Astrocyte (in vitro differentiated cells and primary cell): ENCODE measurements around the gene SPAG6. TPM values are rescaled to one million over a fixed set of nuclear protein-coding genes. Genes with fewer than 3 reads are reported as not detected.
A peak's percentile ranks its signal among the peaks of the same experiment; 100 is the strongest.

Source experiments
- DNase-seq: peaks from one replicate; pipeline ENCODE4 v3.0.0-alpha.2; 2010; ENCODE audit warnings: low read depth
- FAIRE-seq: peaks from 2 replicates; lab custom pipeline; 2011; peaks lifted over from hg19 to GRCh38; lab: Jason Lieb, UNC
- H2AFZ ChIP-seq: 2 replicates; pipeline ENCODE4 v1.6.0; 2012; ENCODE audit warnings: low read depth, low read length, inconsistent platforms
- H3K27ac ChIP-seq: 2 replicates; pipeline ENCODE4 v1.5.1; 2011; ENCODE audit warnings: low read depth, low read length, inconsistent platforms
- H3K27me3 ChIP-seq: 2 replicates; pipeline ENCODE4 v1.6.0; 2011; ENCODE audit warnings: low read length, inconsistent platforms; ENCODE audit not compliant: insufficient read depth
- H3K36me3 ChIP-seq: 2 replicates; pipeline ENCODE4 v1.5.1; 2011; ENCODE audit warnings: low read length, inconsistent platforms; ENCODE audit not compliant: insufficient read depth
- H3K4me1 ChIP-seq: 2 replicates; pipeline ENCODE4 v1.5.1; 2011; ENCODE audit warnings: low read length, inconsistent platforms; ENCODE audit not compliant: insufficient read depth
- H3K4me2 ChIP-seq: 2 replicates; pipeline ENCODE4 v1.6.0; 2012; ENCODE audit warnings: low read length, inconsistent platforms
- H3K4me3 ChIP-seq: 2 replicates; pipeline ENCODE4 v1.5.1; 2011; ENCODE audit warnings: low read depth, mild to moderate bottlenecking, low read length, inconsistent platforms; ENCODE audit not compliant: insufficient read depth
- H3K79me2 ChIP-seq: 2 replicates; pipeline ENCODE4 v1.6.0; 2012; ENCODE audit warnings: mild to moderate bottlenecking, low read length, inconsistent platforms; ENCODE audit not compliant: insufficient read depth
- H3K9ac ChIP-seq: 2 replicates; pipeline ENCODE4 v1.6.0; 2012; ENCODE audit warnings: mild to moderate bottlenecking, low read length, inconsistent platforms
- H3K9me3 ChIP-seq: 2 replicates; pipeline ENCODE4 v1.5.1; 2012; ENCODE audit warnings: low read depth, mild to moderate bottlenecking, low read length, inconsistent platforms; ENCODE audit not compliant: insufficient read depth
- H4K20me1 ChIP-seq: 2 replicates; pipeline ENCODE4 v1.6.0; 2012; ENCODE audit warnings: low read length, inconsistent platforms; ENCODE audit not compliant: insufficient read depth
- H3K27ac Mint-ChIP-seq: one replicate; pipeline ENCODE4 v1.8.0; 2021; ENCODE audit warnings: mild to moderate bottlenecking, mixed read lengths; ENCODE audit not compliant: unreplicated experiment
- H3K27me3 Mint-ChIP-seq: one replicate; pipeline ENCODE4 v1.8.0; 2021; ENCODE audit warnings: low read depth, mixed read lengths; ENCODE audit not compliant: unreplicated experiment
- H3K36me3 Mint-ChIP-seq: one replicate; pipeline ENCODE4 v1.8.0; 2021; ENCODE audit warnings: low read depth, mixed read lengths; ENCODE audit not compliant: unreplicated experiment
- H3K4me1 Mint-ChIP-seq: one replicate; pipeline ENCODE4 v1.8.0; 2021; ENCODE audit warnings: low read depth, mixed read lengths; ENCODE audit not compliant: unreplicated experiment
- H3K4me3 Mint-ChIP-seq: one replicate; pipeline ENCODE4 v1.8.0; 2021; ENCODE audit warnings: mild to moderate bottlenecking, moderate library complexity, mixed read lengths; ENCODE audit not compliant: unreplicated experiment
- H3K9me3 Mint-ChIP-seq: one replicate; pipeline ENCODE4 v1.8.0; 2021; ENCODE audit warnings: mild to moderate bottlenecking, mixed read lengths; ENCODE audit not compliant: unreplicated experiment
- CTCF ChIP-seq: IDR thresholded peaks from 2 replicates; pipeline ENCODE4 v1.5.1; 2011; ENCODE audit warnings: low read depth, mild to moderate bottlenecking, inconsistent platforms, low read length, moderate library complexity; ENCODE audit not compliant: insufficient read depth
- EZH2 ChIP-seq: IDR thresholded peaks from 2 replicates; pipeline ENCODE4 v1.6.1; 2012; ENCODE audit warnings: mild to moderate bottlenecking, low read length, inconsistent platforms; ENCODE audit not compliant: insufficient read depth
- total RNA-seq: library from RNA; stranded (reverse); gene quantifications from 2 replicates; pipeline ENCODE4 v1.2.1, GENCODE V29; 2021

SPAG6 gene
- total RNA-seq, 1 donor from 2014 or later: not detected

DNA sequence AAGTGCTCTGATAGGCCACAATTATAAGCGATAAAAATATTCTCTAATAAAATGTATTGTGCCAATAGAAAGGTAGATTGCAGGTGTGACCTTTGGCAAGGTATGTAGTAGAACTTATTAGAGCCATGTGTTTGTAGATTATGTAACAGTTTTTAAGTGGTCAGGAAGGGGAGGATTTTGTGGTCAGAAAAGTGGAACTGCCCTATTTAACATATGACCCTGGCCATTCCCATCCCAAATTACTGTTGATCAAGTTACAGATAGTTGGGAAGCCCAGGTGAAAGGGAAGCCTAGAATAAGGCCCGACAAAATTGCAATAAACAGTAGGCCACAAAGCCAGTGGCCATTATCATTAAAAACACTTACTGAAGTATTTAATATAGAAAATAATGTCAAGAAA, 89.2 kb downstream of the SPAG6 start:
- peaks cover 30% of the 10 kb centered on the region for H3K4me1 ChIP-seq
- Mint-ChIP-seq H3K9me3 (no peaks in the 10 kb centered on the region), H3K4me3 (no peak overlapping the region), H3K4me1 (peaks cover 37% of the 10 kb centered on the region), H3K36me3 (no peaks in the 10 kb centered on the region), H3K27ac (peak overlapping the region; percentile 93), H3K27me3 (peaks cover 2% of the 10 kb centered on the region)
- H3K9me3 ChIP-seq: no peaks in the 10 kb centered on the region
- TF ChIP-seq CTCF (no peak), EZH2 (no peak)
- no peak for DNase-seq
- peaks cover 8% of the 10 kb centered on the region for H3K79me2 ChIP-seq
- H3K27me3 ChIP-seq: no peaks in the 10 kb centered on the region
- no peak overlapping the region for H3K4me3 ChIP-seq
- H3K9ac ChIP-seq: peak overlapping the region; percentile 26
- H3K36me3 ChIP-seq: no peaks in the 10 kb centered on the region
- no peaks in the 10 kb centered on the region for H4K20me1 ChIP-seq
- peak overlapping the region; percentile 59 for H3K27ac ChIP-seq
- H3K4me2 ChIP-seq: peak overlapping the region; percentile 49
- no peak overlapping the region for H2AFZ ChIP-seq
- no peak for FAIRE-seq

GRCh38 chr10:22435650-22436049, 90.4 kb downstream of the SPAG6 start:
- Mint-ChIP-seq H3K36me3 (no peaks in the 10 kb centered on the region), H3K27ac (no peak overlapping the region), H3K4me1 (peaks cover 32% of the 10 kb centered on the region), H3K4me3 (peak overlapping the region; percentile 50), H3K27me3 (peaks cover 8% of the 10 kb centered on the region), H3K9me3 (no peaks in the 10 kb centered on the region)
- no peak for TF ChIP-seq CTCF
- TF ChIP-seq EZH2: no peak
- Histone ChIP-seq H3K9me3 (no peaks in the 10 kb centered on the region), H2AFZ (no peak overlapping the region), H3K4me1 (peaks cover 30% of the 10 kb centered on the region), H3K4me2 (no peak overlapping the region), H3K79me2 (peaks cover 8% of the 10 kb centered on the region), H3K36me3 (no peaks in the 10 kb centered on the region), H3K9ac (no peak overlapping the region), H3K27me3 (no peaks in the 10 kb centered on the region), H4K20me1 (no peaks in the 10 kb centered on the region), H3K4me3 (no peak overlapping the region), H3K27ac (no peak overlapping the region)
- DNase-seq: no peak
- no peak for FAIRE-seq

- Mint-ChIP-seq H3K9me3 (no peaks in the 10 kb centered on the region), H3K27ac (peak overlapping the region; percentile 83), H3K36me3 (no peaks in the 10 kb centered on the region), H3K4me1 (peaks cover 32% of the 10 kb centered on the region), H3K4me3 (peak overlapping the region; percentile 54), H3K27me3 (peaks cover 17% of the 10 kb centered on the region)
- Histone ChIP-seq H3K9ac (peak overlapping the region; percentile 92), H3K27ac (peak overlapping the region; percentile 91), H3K27me3 (no peaks in the 10 kb centered on the region), H3K4me3 (peak overlapping the region; percentile 78), H3K79me2 (peaks cover 8% of the 10 kb centered on the region), H3K4me1 (peaks cover 30% of the 10 kb centered on the region), H4K20me1 (no peaks in the 10 kb centered on the region), H2AFZ (peak overlapping the region; percentile 93), H3K4me2 (peak overlapping the region; percentile 96), H3K9me3 (no peaks in the 10 kb centered on the region), H3K36me3 (no peaks in the 10 kb centered on the region)
- FAIRE-seq (no peak), DNase-seq (no peak)
- TF ChIP-seq EZH2: no peak
- TF ChIP-seq CTCF: no peak
These were observed 91.2 kb downstream of the SPAG6 start for GRCh38 chr10:22436526-22436892.
